ENCODE results near the gene NNT. TPM values are rescaled to one million over a fixed set of nuclear protein-coding genes. Genes with fewer than 3 reads are reported as not detected.
"Not testable (repeated sequence)": the region's sequence is repeated elsewhere in the genome, so short reads cannot be mapped to it uniquely, and the experiment has no call there.

Gene NNT
- total and polyA plus RNA-seq, 3 experiments from 2014 or later, result 43.5 to 87.3 (median 79.7) TPM

DNA sequence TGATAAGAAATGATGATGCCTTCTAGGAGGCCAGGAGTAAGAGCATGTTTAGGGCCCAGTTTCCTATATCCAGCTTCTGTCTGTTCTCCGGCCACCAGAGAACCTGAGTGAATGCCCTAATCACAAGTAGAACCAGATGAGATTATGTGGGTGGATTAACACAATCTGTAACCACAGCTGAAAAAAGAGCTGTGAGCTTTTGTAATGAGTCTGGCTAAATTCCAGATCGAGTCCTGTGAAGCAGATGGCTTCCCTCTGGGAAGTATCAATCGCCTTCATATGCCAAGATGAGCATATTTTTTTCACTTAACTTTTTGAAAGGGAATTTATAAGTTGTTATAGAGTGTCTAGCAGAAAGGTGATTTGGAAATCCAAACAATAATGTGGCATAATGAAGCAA lies 99.8 kb downstream of the NNT start:
- no peaks in the 10 kb centered on the region for H3K9me3 ChIP-seq (ENCODE audit: low read length)
- ChIA-PET CTCF (no interaction called here), POLR2A (no interaction called here)
- no peak overlapping the region for H3K4me3 ChIP-seq (ENCODE audit: low read length)
- Mint-ChIP-seq H3K4me3 (no peak overlapping the region), H3K9me3 (peaks cover 0 to 3% (median 0%) of the 10 kb centered on the region in 5 donors), H3K36me3 (peaks cover 33 to 69% (median 43%) of the 10 kb centered on the region in 3 donors), H3K27ac (peak overlapping the region in 1 of 8 donors; percentile 41), H3K27me3 (no peaks in the 10 kb centered on the region), H3K4me1 (peaks cover 0 to 9% (median 3%) of the 10 kb centered on the region in 3 donors)
- H3K36me3 ChIP-seq (ENCODE audit: insufficient read depth, low read length), result peaks cover 37% of the 10 kb centered on the region
- no peaks in the 10 kb centered on the region for H3K27me3 ChIP-seq (ENCODE audit: insufficient read depth, low read length, poor library complexity, severe bottlenecking)
- no peak overlapping the region for H3K27ac ChIP-seq (ENCODE audit: low read depth, low read length)
- no peaks in the 10 kb centered on the region for H3K4me1 ChIP-seq (ENCODE audit: insufficient read depth, low read length)
- no peak for DNase-seq

DNA sequence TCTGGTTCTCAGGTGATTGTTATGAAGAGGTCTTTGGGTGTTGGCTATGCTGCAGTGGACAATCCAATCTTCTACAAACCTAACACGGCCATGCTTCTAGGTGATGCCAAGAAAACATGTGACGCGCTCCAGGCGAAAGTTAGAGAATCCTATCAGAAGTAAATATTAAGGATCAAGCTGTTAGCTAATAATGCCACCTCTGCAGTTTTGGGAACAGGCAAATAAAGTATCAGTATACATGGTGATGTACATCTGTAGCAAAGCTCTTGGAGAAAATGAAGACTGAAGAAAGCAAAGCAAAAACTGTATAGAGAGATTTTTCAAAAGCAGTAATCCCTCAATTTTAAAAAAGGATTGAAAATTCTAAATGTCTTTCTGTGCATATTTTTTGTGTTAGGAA lies 101.3 kb downstream of the NNT start:
- Mint-ChIP-seq H3K27me3 (no peaks in the 10 kb centered on the region), H3K4me3 (no peak overlapping the region), H3K9me3 (no peaks in the 10 kb centered on the region), H3K4me1 (peaks cover 0 to 4% (median 0%) of the 10 kb centered on the region in 3 donors), H3K36me3 (peaks cover 33 to 68% (median 43%) of the 10 kb centered on the region in 3 donors), H3K27ac (peak overlapping the region in 1 of 8 donors; percentile 12)
- ChIA-PET POLR2A (no interaction called here), CTCF (no interaction called here)
- H3K36me3 ChIP-seq (ENCODE audit: insufficient read depth, low read length), result peaks cover 37% of the 10 kb centered on the region
- no peaks in the 10 kb centered on the region for H3K9me3 ChIP-seq (ENCODE audit: low read length)
- no peaks in the 10 kb centered on the region for H3K4me1 ChIP-seq (ENCODE audit: insufficient read depth, low read length)
- H3K27ac ChIP-seq (ENCODE audit: low read depth, low read length), result no peak overlapping the region
- H3K4me3 ChIP-seq (ENCODE audit: low read length), result no peak overlapping the region
- no peak for DNase-seq
- H3K27me3 ChIP-seq (ENCODE audit: insufficient read depth, low read length, poor library complexity, severe bottlenecking), result no peaks in the 10 kb centered on the region

DNA sequence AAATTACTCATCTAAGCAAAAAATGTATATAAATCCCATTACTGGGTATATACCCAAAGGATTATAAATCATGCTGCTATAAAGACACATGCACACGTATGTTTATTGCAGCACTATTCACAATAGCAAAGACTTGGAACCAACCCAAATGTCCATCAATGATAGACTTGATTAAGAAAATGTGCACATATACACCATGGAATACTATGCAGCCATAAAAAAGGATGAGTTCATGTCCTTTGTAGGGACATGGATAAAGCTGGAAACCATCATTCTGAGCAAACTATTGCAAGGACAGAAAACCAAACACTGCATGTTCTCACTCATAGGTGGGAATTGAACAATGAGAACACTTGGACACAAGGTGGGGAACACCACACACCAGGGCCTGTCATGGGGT lies 103.6 kb downstream of the NNT start:
- H3K36me3 ChIP-seq (ENCODE audit: insufficient read depth, low read length), result peaks cover 22% of the 10 kb centered on the region
- H3K4me1 ChIP-seq (ENCODE audit: insufficient read depth, low read length); H3K27ac Mint-ChIP-seq; H3K4me3 Mint-ChIP-seq; H3K9me3 Mint-ChIP-seq; H3K27ac ChIP-seq (ENCODE audit: low read depth, low read length); CTCF ChIA-PET; H3K27me3 ChIP-seq (ENCODE audit: insufficient read depth, low read length, poor library complexity, severe bottlenecking); POLR2A ChIA-PET; DNase-seq; H3K9me3 ChIP-seq (ENCODE audit: low read length); H3K27me3 Mint-ChIP-seq; H3K4me1 Mint-ChIP-seq; H3K4me3 ChIP-seq (ENCODE audit: low read length): not testable (repeated sequence)
- H3K36me3 Mint-ChIP-seq, result peaks cover 17 to 47% (median 28%) of the 10 kb centered on the region in 3 donors

DNA sequence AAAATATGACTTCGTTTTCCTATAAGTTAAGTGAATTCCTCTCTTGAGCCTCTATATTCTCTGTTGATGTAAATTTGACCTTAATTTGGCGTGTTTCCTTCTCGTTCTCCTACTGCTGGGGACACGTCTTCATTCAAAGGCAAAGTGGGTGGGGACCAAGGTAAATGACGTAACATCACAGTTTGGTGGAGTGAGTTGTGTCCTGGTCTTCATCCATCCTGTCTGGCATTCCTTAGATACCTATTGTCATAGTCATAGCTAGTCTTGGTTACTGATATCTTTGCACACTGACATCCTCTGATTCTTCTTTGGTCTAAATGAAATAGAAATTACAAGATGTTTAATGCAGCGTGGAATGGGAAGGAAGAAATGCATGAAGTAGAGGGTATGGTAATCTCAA lies 108.5 kb downstream of the NNT start:
- Mint-ChIP-seq H3K27me3 (no peaks in the 10 kb centered on the region), H3K36me3 (peaks cover under 1 to 4% (median 1%) of the 10 kb centered on the region in 3 donors), H3K4me3 (no peak overlapping the region), H3K9me3 (no peaks in the 10 kb centered on the region), H3K27ac (no peak overlapping the region), H3K4me1 (no peaks in the 10 kb centered on the region)
- Histone ChIP-seq H3K4me3 (ENCODE audit: low read length) (no peak overlapping the region), H3K9me3 (ENCODE audit: low read length) (no peaks in the 10 kb centered on the region), H3K27ac (ENCODE audit: low read depth, low read length) (no peak overlapping the region), H3K4me1 (ENCODE audit: insufficient read depth, low read length) (no peaks in the 10 kb centered on the region), H3K27me3 (ENCODE audit: insufficient read depth, low read length, poor library complexity, severe bottlenecking) (no peaks in the 10 kb centered on the region), H3K36me3 (ENCODE audit: insufficient read depth, low read length) (no peaks in the 10 kb centered on the region)
- POLR2A ChIA-PET, result no interaction called here
- CTCF ChIA-PET, result no interaction called here
- no peak for DNase-seq

DNA sequence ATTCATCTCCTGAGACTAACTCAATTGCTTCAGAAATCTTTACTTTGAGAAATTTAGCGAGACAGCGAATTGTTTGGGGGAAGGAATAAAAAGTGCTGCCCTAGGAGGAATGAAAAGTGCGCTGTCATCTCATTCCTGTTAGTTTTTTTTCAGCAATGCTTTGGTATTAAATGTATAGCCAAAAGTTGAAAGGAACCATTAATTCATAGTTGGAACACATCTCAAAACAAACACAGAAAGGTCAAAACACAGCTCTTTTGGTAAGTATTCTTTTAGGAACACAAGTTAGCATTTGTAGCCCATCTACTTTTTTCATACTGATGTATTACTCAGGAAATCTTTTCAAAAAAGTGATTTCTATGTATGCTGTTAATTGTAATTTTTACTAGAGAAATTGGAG lies 109.1 kb downstream of the NNT start:
- no peaks in the 10 kb centered on the region for H3K27me3 Mint-ChIP-seq
- H3K4me3 ChIP-seq (ENCODE audit: low read length), result no peak overlapping the region
- peaks cover 0 to under 1% (median 0%) of the 10 kb centered on the region in 5 donors for H3K9me3 Mint-ChIP-seq
- POLR2A ChIA-PET, result no interaction called here
- no peaks in the 10 kb centered on the region for H3K4me1 Mint-ChIP-seq
- no peaks in the 10 kb centered on the region for H3K9me3 ChIP-seq (ENCODE audit: low read length)
- H3K36me3 Mint-ChIP-seq, result peaks cover 0 to 1% (median 1%) of the 10 kb centered on the region in 3 donors
- H3K27ac Mint-ChIP-seq, result no peak overlapping the region
- CTCF ChIA-PET, result no interaction called here
- H3K4me3 Mint-ChIP-seq, result no peak overlapping the region
- H3K27ac ChIP-seq (ENCODE audit: low read depth, low read length), result no peak overlapping the region
- H3K36me3 ChIP-seq (ENCODE audit: insufficient read depth, low read length), result no peaks in the 10 kb centered on the region
- H3K27me3 ChIP-seq (ENCODE audit: insufficient read depth, low read length, poor library complexity, severe bottlenecking), result no peaks in the 10 kb centered on the region
- no peaks in the 10 kb centered on the region for H3K4me1 ChIP-seq (ENCODE audit: insufficient read depth, low read length)
- DNase-seq, result no peak

DNA sequence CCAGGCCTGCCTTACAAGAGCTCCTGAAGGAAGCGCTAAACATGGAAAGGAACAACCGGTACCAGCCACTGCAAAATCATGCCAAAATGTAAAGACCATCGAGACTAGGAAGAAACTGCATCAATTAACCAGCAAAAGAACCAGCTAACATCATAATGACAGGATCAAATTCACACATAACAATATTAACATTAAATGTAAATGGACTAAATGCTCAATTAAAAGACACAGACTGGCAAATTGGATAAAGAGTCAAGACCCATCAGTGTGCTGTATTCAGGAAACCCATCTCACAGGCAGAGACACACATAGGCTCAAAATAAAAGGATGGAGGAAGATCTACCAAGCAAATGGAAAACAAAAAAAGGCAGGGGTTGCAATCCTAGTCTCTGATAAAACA lies 116.8 kb downstream of the NNT start:
- POLR2A ChIA-PET, result not testable (repeated sequence)

DNA sequence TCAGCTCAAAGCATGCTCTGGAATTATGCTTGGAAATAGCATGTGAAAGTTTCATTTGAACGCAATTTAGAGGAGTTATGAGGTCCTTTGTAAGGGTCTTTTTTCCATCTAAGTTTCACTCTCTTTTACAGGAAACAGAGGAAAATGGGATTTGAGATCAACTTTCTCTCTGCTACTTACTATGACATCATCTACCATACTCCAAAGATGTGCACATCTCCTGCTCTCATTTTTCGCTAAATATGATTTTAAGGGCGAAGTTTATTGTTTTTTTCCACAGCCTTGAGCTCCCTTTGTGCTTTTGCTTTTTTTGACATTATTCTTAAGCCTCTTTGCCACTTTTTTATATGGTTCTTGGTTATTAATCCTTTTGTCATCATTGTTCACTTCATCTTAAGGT lies 125.6 kb downstream of the NNT start:
- POLR2A ChIA-PET, result no interaction called here

More for the DNA sequence above, 116.8 kb downstream of the NNT start:
- H3K4me3 ChIP-seq (ENCODE audit: low read length); H3K27me3 ChIP-seq (ENCODE audit: insufficient read depth, low read length, poor library complexity, severe bottlenecking); H3K36me3 Mint-ChIP-seq; H3K4me3 Mint-ChIP-seq; H3K27ac ChIP-seq (ENCODE audit: low read depth, low read length); H3K36me3 ChIP-seq (ENCODE audit: insufficient read depth, low read length); H3K27me3 Mint-ChIP-seq; DNase-seq; H3K4me1 ChIP-seq (ENCODE audit: insufficient read depth, low read length); H3K4me1 Mint-ChIP-seq; H3K27ac Mint-ChIP-seq; H3K9me3 ChIP-seq (ENCODE audit: low read length); CTCF ChIA-PET: not testable (repeated sequence)
- peaks cover 4 to 16% (median 8%) of the 10 kb centered on the region in 5 donors for H3K9me3 Mint-ChIP-seq

DNA sequence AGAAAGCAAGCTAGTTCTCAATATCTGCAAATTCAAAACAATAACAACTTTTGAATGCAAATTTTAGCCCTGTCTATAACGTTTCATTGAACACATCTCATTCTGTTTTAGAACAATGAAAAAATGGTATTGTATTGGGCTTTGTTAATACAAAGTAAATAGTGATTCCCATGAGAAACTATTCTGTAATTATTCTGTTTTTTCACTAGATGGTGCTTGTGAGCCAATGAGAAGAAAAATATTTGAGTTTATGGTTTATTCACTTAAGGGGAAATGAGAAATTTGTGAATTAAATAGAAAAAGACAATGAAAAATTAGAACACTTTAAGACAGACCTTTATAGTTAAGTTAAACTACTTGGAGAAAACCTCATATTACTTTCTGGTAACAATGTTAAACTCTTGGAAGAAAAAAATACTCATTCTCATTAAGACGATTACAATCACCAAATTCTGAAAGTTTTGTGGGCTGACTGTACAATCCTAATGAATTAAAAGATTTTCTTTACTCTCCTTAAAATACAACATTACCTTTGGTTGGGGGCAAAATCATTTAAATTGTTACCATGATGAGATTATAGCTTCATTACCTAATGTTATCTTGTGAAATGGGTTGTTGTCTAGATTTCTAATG lies 127.0 kb downstream of the NNT start:
- DNase-seq, result no peak
- no peaks in the 10 kb centered on the region for H3K36me3 Mint-ChIP-seq
- H3K36me3 ChIP-seq (ENCODE audit: insufficient read depth, low read length), result no peaks in the 10 kb centered on the region
- ChIA-PET CTCF (interaction anchor here (1.9 kb wide), 1 partner anchor 1044 kb away, joined by 5 read pairs; no protein-coding TSS in a partner anchor), POLR2A (no interaction called here)
- H3K27ac Mint-ChIP-seq, result no peak overlapping the region
- H3K4me3 Mint-ChIP-seq, result no peak overlapping the region
- H3K27me3 ChIP-seq (ENCODE audit: insufficient read depth, low read length, poor library complexity, severe bottlenecking), result no peaks in the 10 kb centered on the region
- no peak overlapping the region for H3K4me3 ChIP-seq (ENCODE audit: low read length)
- H3K27ac ChIP-seq (ENCODE audit: low read depth, low read length), result no peak overlapping the region
- H3K4me1 ChIP-seq (ENCODE audit: insufficient read depth, low read length), result no peaks in the 10 kb centered on the region
- H3K4me1 Mint-ChIP-seq, result peaks cover 0 to 5% (median 0%) of the 10 kb centered on the region in 3 donors
- H3K9me3 Mint-ChIP-seq, result peaks cover 0 to 3% (median 0%) of the 10 kb centered on the region in 5 donors
- H3K27me3 Mint-ChIP-seq, result peaks cover 2 to 5% of the 10 kb centered on the region in 2 donors
- H3K9me3 ChIP-seq (ENCODE audit: low read length), result no peaks in the 10 kb centered on the region

More for the DNA sequence above, 125.6 kb downstream of the NNT start:
- no peaks in the 10 kb centered on the region for H3K27me3 ChIP-seq (ENCODE audit: insufficient read depth, low read length, poor library complexity, severe bottlenecking)
- Mint-ChIP-seq H3K36me3 (no peaks in the 10 kb centered on the region), H3K9me3 (peaks cover 0 to 6% (median 2%) of the 10 kb centered on the region in 5 donors), H3K27ac (peak overlapping the region in 1 of 8 donors; percentile 4), H3K4me1 (peaks cover 0 to 5% (median 0%) of the 10 kb centered on the region in 3 donors), H3K27me3 (peaks cover 2 to 5% of the 10 kb centered on the region in 2 donors), H3K4me3 (no peak overlapping the region)
- no peak for DNase-seq
- H3K4me3 ChIP-seq (ENCODE audit: low read length), result no peak overlapping the region
- no peaks in the 10 kb centered on the region for H3K4me1 ChIP-seq (ENCODE audit: insufficient read depth, low read length)
- H3K36me3 ChIP-seq (ENCODE audit: insufficient read depth, low read length), result no peaks in the 10 kb centered on the region
- no peak overlapping the region for H3K27ac ChIP-seq (ENCODE audit: low read depth, low read length)
- no peaks in the 10 kb centered on the region for H3K9me3 ChIP-seq (ENCODE audit: low read length)
- CTCF ChIA-PET, result no interaction called here

Data from CD8-positive, alpha-beta memory T cell (primary cell).